Measurements from ENCODE around the gene MCM6. TPM values are rescaled to one million over a fixed set of nuclear protein-coding genes. Genes with fewer than 3 reads are reported as not detected.
A peak's percentile ranks its signal among the peaks of the same experiment; 100 is the strongest.

Gene MCM6
- total RNA-seq: 1 to 10 TPM; 2.9 to 9.4 (median 5.3) TPM
- polyA plus RNA-seq: 1 to 10 TPM; 1.6 to 2.8 TPM
- long read RNA-seq, donor 1, transcript MCM6-201 (17 exons, 3,736 nt): major isoform, 13 of 14 reads
- long read RNA-seq, donor 1, partial matches to known transcripts: 0 of 14 reads
- long read RNA-seq, donor 1, other reads (novel, unspliced or antisense): 1 of 14 reads
- long read RNA-seq, donor 2, partial matches to known transcripts: 1 of 5 reads
- long read RNA-seq, donor 2, other reads (novel, unspliced or antisense): 0 of 5 reads
- long read RNA-seq, donor 3, transcript MCM6-201 (17 exons, 3,736 nt): major isoform, 6 of 21 reads
- long read RNA-seq, donor 3, partial matches to known transcripts: 14 of 21 reads
- long read RNA-seq, donor 3, other reads (novel, unspliced or antisense): 1 of 21 reads

DNA sequence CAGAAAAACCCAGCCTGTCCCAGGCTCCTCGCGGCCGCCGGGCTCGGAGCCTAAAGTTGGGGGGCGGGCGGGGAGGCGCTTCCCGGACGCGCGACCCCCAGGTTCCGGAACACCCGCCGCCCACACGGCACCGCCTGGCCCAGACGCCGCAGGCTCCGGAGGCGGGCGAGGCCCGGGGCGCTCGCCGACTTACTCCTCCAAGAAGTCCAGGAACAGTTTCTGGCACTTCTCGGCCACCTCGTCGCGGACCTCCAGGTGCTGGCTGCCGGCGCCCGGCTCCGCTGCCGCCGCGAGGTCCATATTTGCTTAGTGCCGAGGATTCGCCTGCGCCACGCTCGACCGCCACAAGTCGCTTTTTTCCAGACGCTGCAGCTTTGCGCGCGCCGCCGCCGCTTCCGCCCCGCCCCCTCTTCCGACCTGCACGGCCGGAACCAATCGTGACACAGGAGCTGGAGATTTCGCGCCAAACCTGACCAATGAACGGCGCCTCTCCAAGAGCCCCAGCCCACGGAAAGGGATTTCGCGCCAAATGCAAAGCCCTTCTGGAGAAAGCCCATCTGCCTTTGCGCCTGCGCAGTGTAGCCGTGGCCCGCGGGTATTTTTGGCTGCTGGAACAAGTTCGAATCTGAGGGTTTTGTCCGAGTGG is at the start of gene MCM6:
TSS of gene MCM6 (minus strand) at position 378 of the 646 bp plus-strand sequence. CDS start at position 300, 78 bp downstream.
- H3K27ac ChIP-seq: peak within 1 kb of the TSS in 9 of 10 donors; percentile 68 to 90 (median 81)
- ATAC-seq (peak; percentile 99), DNase-seq (peak; percentile 96 to 98)
- peaks cover 0 to 20% (median 0%) of the 10 kb centered on the region in 9 donors for H3K36me3 ChIP-seq
- H3K9me3 ChIP-seq: no peaks in the 10 kb centered on the region
- H3K4me1 ChIP-seq: peaks cover 0 to 24% (median 14%) of the 10 kb centered on the region in 9 donors
- intact Hi-C loops (cut with DNase I): no loop called here
- H3K27me3 ChIP-seq: no peaks in the 10 kb centered on the region
- 0 to 1% methylated on average over 69 to 71 of the region's 71 CpGs for WGBS, 2 donors
- H3K4me3 ChIP-seq: peak within 1 kb of the TSS; percentile 58 to 95 (median 75)
- TF ChIP-seq, protein P1, sequence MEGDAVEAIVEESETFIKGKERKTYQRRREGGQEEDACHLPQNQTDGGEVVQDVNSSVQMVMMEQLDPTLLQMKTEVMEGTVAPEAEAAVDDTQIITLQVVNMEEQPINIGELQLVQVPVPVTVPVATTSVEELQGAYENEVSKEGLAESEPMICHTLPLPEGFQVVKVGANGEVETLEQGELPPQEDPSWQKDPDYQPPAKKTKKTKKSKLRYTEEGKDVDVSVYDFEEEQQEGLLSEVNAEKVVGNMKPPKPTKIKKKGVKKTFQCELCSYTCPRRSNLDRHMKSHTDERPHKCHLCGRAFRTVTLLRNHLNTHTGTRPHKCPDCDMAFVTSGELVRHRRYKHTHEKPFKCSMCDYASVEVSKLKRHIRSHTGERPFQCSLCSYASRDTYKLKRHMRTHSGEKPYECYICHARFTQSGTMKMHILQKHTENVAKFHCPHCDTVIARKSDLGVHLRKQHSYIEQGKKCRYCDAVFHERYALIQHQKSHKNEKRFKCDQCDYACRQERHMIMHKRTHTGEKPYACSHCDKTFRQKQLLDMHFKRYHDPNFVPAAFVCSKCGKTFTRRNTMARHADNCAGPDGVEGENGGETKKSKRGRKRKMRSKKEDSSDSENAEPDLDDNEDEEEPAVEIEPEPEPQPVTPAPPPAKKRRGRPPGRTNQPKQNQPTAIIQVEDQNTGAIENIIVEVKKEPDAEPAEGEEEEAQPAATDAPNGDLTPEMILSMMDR (IDR thresholded peaks at IDR 0.05): peak in 5 of 9 donors; percentile 2 to 21 (median 12)

DNA sequence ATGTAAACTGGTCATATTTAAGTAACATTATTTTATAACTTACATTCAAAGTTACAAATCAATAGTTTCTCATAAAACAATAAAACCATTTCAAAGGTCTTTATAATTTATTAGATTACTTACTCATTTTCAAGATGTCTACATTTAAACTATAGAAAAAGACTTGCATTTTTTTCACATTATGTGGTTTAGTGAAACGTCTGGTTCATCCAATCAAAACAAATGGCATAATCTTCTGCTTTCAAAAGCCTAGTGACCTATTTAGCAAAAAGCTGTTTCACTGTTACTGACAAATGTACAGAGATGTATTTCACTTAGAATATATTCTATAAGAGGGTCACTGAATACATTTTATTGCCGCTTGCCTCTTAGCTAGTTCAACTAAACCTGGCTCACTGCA is 49.3 kb upstream of the MCM6 start:
- Histone ChIP-seq H3K27ac (no peak overlapping the region), H3K27me3 (no peaks in the 10 kb centered on the region), H3K9me3 (no peaks in the 10 kb centered on the region), H3K36me3 (peaks cover 0 to 94% (median 15%) of the 10 kb centered on the region in 9 donors), H3K4me3 (no peak overlapping the region), H3K4me1 (no peaks in the 10 kb centered on the region)
- DNase-seq (no peak), ATAC-seq (no peak)
- 78 to 79% methylated on average over 2 of the region's 2 CpGs for WGBS, 2 donors
- TF ChIP-seq, protein P1 (IDR thresholded peaks at IDR 0.05): no peak
- intact Hi-C loops (cut with DNase I): no loop called here

DNA sequence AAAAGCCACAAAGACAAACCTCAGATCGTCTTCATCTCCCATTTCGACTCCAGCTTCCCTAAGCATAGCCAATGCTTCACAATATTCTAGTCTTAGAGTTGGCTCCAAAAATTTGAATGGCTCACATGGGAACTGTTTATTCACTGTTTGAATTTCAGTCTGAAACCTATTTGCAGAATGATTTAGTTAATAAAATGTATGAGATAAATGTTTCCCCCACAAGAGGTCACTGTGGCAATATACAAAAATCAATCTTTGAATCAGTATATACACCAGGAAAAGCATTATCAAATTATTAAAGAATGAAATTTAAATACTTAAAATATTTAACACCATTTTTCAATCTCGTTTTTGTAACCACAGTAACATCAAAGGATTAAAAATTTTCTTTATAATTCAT is 40.0 kb upstream of the MCM6 start:
- DNase-seq: no peak
- H3K27me3 ChIP-seq: no peaks in the 10 kb centered on the region
- peaks cover 0 to 82% (median 12%) of the 10 kb centered on the region in 9 donors for H3K36me3 ChIP-seq
- TF ChIP-seq, protein P1 (IDR thresholded peaks at IDR 0.05): peak; percentile 21 to 71 (median 55)
- peak overlapping the region in 1 of 10 donors; percentile 5 for H3K27ac ChIP-seq
- no peaks in the 10 kb centered on the region for H3K9me3 ChIP-seq
- no peak overlapping the region for H3K4me3 ChIP-seq
- intact Hi-C loops (cut with DNase I): loop anchor here in 5 of 10 donors (2.0 to 10.0 kb wide), 4 partner anchors 199 to 1919 kb away; partner anchors contain the start of gene CXCR4 (in 2 of the 5)
- no peaks in the 10 kb centered on the region for H3K4me1 ChIP-seq
- 60 to 66% methylated on average over 3 of the region's 3 CpGs for WGBS, 2 donors
- ATAC-seq: no peak

DNA sequence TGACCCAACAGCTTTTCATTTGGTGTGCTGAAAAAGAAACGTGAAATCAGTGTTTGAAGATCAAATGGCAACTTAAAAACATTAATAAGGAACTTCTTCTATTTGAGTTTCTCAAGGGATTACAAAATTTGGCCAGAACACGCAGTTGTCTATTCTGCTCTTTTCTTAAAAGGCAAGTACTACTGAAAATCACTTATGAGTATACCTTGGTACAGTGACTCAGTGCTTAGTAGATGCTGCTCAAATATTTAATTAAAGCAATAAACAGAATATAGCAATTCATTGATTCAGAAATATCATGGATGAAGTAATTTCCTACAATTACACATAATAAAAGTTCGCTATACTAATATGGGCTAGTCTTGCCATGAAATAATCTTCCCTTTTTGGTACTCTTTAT is 38.2 kb upstream of the MCM6 start:
- Histone ChIP-seq H3K36me3 (peaks cover 0 to 83% (median 17%) of the 10 kb centered on the region in 9 donors), H3K4me3 (no peak overlapping the region), H3K4me1 (no peaks in the 10 kb centered on the region), H3K27me3 (no peaks in the 10 kb centered on the region), H3K27ac (peak overlapping the region in 1 of 10 donors; percentile 6), H3K9me3 (no peaks in the 10 kb centered on the region)
- no peak for DNase-seq
- no peak for ATAC-seq
- 68 to 78% methylated on average over 3 of the region's 3 CpGs for WGBS, 2 donors
- intact Hi-C loops (cut with DNase I): loop anchor here in 8 of 10 donors (1.0 to 10.0 kb wide), 7 partner anchors 200 to 1920 kb away; partner anchors contain the start of gene CXCR4 (in 3 of the 8)
- TF ChIP-seq, protein P1 (IDR thresholded peaks at IDR 0.05): no peak
